ENCODE measurements around the gene LIPN. TPM values are rescaled to one million over a fixed set of nuclear protein-coding genes. Genes with fewer than 3 reads are reported as not detected.
"Not testable (repeated sequence)": the region's sequence is repeated elsewhere in the genome, so short reads cannot be mapped to it uniquely, and the experiment has no call there.

The LIPN gene
- polyA plus RNA-seq, 1 donor from 2014 or later: not detected

DNA sequence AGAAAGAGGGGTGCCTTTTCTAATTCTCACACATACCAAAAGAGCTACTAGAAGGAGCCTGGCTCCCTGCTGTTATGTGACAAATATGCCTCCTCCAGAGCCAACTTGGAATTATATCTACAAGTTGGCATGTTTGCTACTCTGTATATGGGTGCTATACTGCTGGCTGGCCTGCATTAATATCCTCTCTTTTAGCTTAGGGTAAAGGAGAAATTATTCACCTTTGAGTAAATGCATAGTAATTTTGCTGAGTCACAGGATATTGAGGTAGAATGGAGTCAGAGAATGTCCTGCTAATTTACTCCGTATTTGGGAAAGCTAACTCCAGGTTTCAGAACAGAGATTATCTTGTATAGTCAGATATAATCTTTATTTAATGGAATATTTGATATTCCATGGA is 24.2 kb upstream of the LIPN start:
- no peak overlapping the region for H3K4me2 ChIP-seq (ENCODE audit: low read length)

GRCh38 chr10:88741921-88742320 is 17.9 kb upstream of the LIPN start:
- H4K20me1 ChIP-seq (ENCODE audit: insufficient read depth); H3K79me2 ChIP-seq (replicated peaks; ENCODE audit: insufficient read depth, low read length); H3K4me2 ChIP-seq (ENCODE audit: low read length); H3K9ac ChIP-seq (ENCODE audit: low read length); H3K9me3 ChIP-seq (ENCODE audit: low read length); H3K9me2 ChIP-seq (ENCODE audit: insufficient read depth, low read length); H3K4me3 ChIP-seq (ENCODE audit: low read length); H3K27ac ChIP-seq (ENCODE audit: low read length); H3F3A ChIP-seq (ENCODE audit: insufficient read depth, low read length, poor library complexity, severe bottlenecking); H3K36me3 ChIP-seq (ENCODE audit: insufficient read depth, low read length); H3K27me3 ChIP-seq (ENCODE audit: insufficient read depth, low read depth, low read length); H2AFZ ChIP-seq (ENCODE audit: low read depth, low read length): not testable (repeated sequence)

More for the DNA sequence above, 24.2 kb upstream of the LIPN start:
- Histone ChIP-seq H3K27me3 (ENCODE audit: insufficient read depth, low read depth, low read length) (no peaks in the 10 kb centered on the region), H3K79me2 (replicated peaks; ENCODE audit: insufficient read depth, low read length) (no peaks in the 10 kb centered on the region), H3K9me2 (ENCODE audit: insufficient read depth, low read length) (no peaks in the 10 kb centered on the region), H3K36me3 (ENCODE audit: insufficient read depth, low read length) (no peaks in the 10 kb centered on the region), H4K20me1 (ENCODE audit: insufficient read depth) (no peaks in the 10 kb centered on the region), H3F3A (ENCODE audit: insufficient read depth, low read length, poor library complexity, severe bottlenecking) (no peaks in the 10 kb centered on the region), H3K27ac (ENCODE audit: low read length) (no peak overlapping the region), H3K4me3 (ENCODE audit: low read length) (no peak overlapping the region), H3K9ac (ENCODE audit: low read length) (no peak overlapping the region), H2AFZ (ENCODE audit: low read depth, low read length) (no peak overlapping the region), H3K9me3 (ENCODE audit: low read length) (no peaks in the 10 kb centered on the region)
- TF ChIP-seq TAF1 (IDR thresholded peaks at IDR 0.05; ENCODE audit: low read depth) (no peak), POLR2AphosphoS5 (IDR thresholded peaks at IDR 0.05) (no peak), SMC3 (conservative IDR thresholded peaks at IDR 0.05; ENCODE audit: poor library complexity) (no peak), EZH2 (IDR thresholded peaks at IDR 0.05; ENCODE audit: borderline replicate concordance, insufficient read depth, low read length, poor library complexity, severe bottlenecking) (no peak), EP300 (conservative IDR thresholded peaks at IDR 0.05; ENCODE audit: poor library complexity, severe bottlenecking) (no peak), MXI1 (conservative IDR thresholded peaks at IDR 0.05; ENCODE audit: poor library complexity, severe bottlenecking) (no peak), RAD21 (conservative IDR thresholded peaks at IDR 0.05) (no peak)
- TF ChIP-seq, protein P1, sequence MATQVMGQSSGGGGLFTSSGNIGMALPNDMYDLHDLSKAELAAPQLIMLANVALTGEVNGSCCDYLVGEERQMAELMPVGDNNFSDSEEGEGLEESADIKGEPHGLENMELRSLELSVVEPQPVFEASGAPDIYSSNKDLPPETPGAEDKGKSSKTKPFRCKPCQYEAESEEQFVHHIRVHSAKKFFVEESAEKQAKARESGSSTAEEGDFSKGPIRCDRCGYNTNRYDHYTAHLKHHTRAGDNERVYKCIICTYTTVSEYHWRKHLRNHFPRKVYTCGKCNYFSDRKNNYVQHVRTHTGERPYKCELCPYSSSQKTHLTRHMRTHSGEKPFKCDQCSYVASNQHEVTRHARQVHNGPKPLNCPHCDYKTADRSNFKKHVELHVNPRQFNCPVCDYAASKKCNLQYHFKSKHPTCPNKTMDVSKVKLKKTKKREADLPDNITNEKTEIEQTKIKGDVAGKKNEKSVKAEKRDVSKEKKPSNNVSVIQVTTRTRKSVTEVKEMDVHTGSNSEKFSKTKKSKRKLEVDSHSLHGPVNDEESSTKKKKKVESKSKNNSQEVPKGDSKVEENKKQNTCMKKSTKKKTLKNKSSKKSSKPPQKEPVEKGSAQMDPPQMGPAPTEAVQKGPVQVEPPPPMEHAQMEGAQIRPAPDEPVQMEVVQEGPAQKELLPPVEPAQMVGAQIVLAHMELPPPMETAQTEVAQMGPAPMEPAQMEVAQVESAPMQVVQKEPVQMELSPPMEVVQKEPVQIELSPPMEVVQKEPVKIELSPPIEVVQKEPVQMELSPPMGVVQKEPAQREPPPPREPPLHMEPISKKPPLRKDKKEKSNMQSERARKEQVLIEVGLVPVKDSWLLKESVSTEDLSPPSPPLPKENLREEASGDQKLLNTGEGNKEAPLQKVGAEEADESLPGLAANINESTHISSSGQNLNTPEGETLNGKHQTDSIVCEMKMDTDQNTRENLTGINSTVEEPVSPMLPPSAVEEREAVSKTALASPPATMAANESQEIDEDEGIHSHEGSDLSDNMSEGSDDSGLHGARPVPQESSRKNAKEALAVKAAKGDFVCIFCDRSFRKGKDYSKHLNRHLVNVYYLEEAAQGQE (IDR thresholded peaks at IDR 0.05; ENCODE audit: borderline replicate concordance): no peak
- TF ChIP-seq, protein P2, sequence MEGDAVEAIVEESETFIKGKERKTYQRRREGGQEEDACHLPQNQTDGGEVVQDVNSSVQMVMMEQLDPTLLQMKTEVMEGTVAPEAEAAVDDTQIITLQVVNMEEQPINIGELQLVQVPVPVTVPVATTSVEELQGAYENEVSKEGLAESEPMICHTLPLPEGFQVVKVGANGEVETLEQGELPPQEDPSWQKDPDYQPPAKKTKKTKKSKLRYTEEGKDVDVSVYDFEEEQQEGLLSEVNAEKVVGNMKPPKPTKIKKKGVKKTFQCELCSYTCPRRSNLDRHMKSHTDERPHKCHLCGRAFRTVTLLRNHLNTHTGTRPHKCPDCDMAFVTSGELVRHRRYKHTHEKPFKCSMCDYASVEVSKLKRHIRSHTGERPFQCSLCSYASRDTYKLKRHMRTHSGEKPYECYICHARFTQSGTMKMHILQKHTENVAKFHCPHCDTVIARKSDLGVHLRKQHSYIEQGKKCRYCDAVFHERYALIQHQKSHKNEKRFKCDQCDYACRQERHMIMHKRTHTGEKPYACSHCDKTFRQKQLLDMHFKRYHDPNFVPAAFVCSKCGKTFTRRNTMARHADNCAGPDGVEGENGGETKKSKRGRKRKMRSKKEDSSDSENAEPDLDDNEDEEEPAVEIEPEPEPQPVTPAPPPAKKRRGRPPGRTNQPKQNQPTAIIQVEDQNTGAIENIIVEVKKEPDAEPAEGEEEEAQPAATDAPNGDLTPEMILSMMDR (IDR thresholded peaks at IDR 0.05; ENCODE audit: poor library complexity, severe bottlenecking): no peak

DNA sequence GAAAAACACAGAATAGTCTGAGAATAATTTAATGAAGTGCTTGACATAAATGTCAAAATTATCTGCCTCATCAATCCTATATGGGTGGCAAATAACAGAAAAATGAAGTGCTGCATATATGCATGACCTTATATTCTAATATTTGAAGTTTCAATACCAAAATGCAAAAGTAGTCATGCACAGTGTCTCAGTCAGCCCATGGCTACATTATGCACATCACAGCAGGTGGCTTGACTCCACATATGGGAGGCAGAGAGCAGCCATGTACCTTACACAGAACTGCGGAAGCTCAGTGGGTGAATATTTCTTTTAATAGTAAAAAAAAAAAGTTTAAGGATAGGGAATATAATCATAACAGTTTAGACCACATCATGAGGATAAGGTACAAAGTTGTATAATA is 17.4 kb upstream of the LIPN start:
- Histone ChIP-seq H3K27ac (ENCODE audit: low read length) (no peak overlapping the region), H3F3A (ENCODE audit: insufficient read depth, low read length, poor library complexity, severe bottlenecking) (no peaks in the 10 kb centered on the region), H2AFZ (ENCODE audit: low read depth, low read length) (no peak overlapping the region), H3K27me3 (ENCODE audit: insufficient read depth, low read depth, low read length) (no peaks in the 10 kb centered on the region), H3K9me3 (ENCODE audit: low read length) (no peaks in the 10 kb centered on the region), H3K4me2 (ENCODE audit: low read length) (peak overlapping the region; percentile 3), H3K9ac (ENCODE audit: low read length) (no peak overlapping the region), H3K79me2 (replicated peaks; ENCODE audit: insufficient read depth, low read length) (no peaks in the 10 kb centered on the region), H3K9me2 (ENCODE audit: insufficient read depth, low read length) (no peaks in the 10 kb centered on the region), H4K20me1 (ENCODE audit: insufficient read depth) (no peaks in the 10 kb centered on the region), H3K36me3 (ENCODE audit: insufficient read depth, low read length) (no peaks in the 10 kb centered on the region), H3K4me3 (ENCODE audit: low read length) (no peak overlapping the region)
- no peak for TF ChIP-seq RAD21 (conservative IDR thresholded peaks at IDR 0.05)
- TF ChIP-seq, protein P1 (IDR thresholded peaks at IDR 0.05; ENCODE audit: borderline replicate concordance): no peak
- no peak for TF ChIP-seq MXI1 (conservative IDR thresholded peaks at IDR 0.05; ENCODE audit: poor library complexity, severe bottlenecking)
- no peak for TF ChIP-seq POLR2AphosphoS5 (IDR thresholded peaks at IDR 0.05)

Measured in neural cell (in vitro differentiated cells).